Measurements from ENCODE around the gene EFCC1.
A peak's percentile ranks its signal among the peaks of the same experiment; 100 is the strongest.

Gene EFCC1

DNA sequence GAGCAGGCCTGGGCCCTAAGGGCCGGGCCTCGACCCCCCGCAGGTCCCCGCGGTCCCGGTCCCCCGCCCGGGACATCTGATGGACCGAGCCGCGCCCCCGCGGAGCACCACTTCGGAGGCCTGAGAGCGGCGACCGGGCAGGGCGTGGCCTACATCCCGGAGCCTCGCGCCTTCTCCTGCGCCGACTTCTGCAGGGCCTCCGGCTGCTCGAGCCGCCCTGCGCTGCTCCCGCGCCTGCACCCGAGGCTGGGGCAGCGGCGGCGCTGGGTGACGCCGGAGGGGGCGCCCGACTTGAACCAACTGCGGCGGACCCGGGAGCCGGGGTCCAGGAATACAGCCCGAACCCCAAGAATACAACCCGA, 44.6 kb downstream of the EFCC1 start:
- Mint-ChIP-seq H3K4me1 (no peaks in the 10 kb centered on the region), H3K4me3 (peak overlapping the region; percentile 37), H3K36me3 (no peaks in the 10 kb centered on the region), H3K9me3 (peaks cover 4% of the 10 kb centered on the region), H3K27ac (no peak overlapping the region)
- ATAC-seq, result peak; percentile 90
- DNase-seq (ENCODE audit: low spot score in 2 of 2), result no peak

DNA sequence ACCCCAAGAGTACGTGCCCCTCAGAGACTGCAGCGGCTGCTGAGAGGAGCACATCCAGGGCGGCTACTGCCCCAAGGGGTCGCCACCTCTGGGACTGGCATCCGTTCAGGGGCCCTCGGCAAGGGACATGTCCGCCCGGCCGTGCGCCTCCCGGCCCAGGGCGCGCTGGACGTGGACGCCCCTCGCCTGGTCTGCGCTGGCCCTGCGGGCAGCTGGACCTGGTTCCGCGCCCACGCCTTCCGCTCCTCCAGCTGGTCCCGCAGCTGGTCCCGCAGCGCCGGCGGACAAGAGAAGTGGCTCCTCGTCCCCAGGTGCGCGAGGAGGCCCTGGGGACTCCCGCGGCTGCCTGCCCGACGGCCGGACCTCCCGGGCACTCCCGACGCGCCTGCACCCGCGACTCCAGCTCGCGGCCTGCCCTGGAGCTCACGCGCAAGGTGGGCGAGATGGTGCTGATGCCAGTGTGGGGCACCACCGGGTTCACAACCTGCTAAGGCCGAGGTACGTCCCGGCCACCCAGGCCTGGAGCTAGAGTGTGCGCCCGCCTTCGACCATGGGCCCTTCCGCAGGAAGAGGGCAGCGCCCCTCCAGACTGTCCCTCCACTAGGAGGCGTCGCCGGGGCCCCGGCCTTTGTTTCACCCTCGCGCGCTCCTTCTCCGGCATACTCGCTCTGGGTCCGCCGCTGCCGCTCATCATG, 45.1 kb downstream of the EFCC1 start:
- no peak overlapping the region for H3K27ac Mint-ChIP-seq
- H3K36me3 Mint-ChIP-seq, result no peaks in the 10 kb centered on the region
- peak; percentile 53 for ATAC-seq
- H3K4me1 Mint-ChIP-seq, result no peaks in the 10 kb centered on the region
- H3K4me3 Mint-ChIP-seq, result peak overlapping the region; percentile 37
- no peak for DNase-seq (ENCODE audit: low spot score in 2 of 2)
- peaks cover 4% of the 10 kb centered on the region for H3K9me3 Mint-ChIP-seq

DNA sequence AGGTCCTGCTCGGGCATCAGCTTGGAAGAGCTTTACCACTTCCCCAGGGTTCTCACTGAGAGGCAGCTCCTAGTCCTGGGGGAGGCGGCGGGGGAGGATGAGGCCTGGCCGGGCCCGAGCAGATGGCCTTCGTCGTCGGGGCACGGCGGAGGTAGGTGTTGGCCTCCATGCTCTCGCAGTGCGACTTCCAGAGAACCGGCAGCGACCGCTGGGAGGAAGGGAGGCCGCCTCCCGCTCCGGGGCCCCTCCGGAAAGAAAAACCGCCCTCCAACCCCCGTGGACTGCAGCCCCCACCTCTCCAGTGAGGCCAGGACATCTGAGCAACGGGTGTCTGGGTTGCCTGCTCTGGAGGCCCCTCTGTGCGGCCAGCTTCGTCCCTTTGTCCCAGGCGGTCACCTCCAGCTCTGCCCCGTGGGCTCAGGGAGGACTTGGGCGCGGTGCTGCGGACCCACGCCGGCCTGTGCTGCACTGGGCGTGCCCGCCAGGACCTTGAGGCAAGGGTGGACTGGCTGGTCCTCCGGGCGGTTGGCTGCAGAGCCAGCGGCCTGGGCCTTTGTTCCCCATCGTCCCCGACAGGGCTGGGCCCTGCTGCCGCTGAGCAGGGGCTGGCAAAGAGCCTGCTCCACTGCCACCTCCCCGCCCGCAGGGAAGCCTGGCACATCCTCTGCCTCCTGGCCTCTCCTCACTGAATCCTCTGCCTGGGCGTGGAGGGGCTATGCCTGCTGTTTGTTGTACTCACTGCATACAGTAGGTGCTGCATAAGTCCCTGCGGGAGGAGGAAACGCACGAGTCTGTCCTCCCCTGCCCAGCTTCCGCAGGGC, 45.8 kb downstream of the EFCC1 start:
- Mint-ChIP-seq H3K4me1 (no peaks in the 10 kb centered on the region), H3K27ac (no peak overlapping the region), H3K9me3 (peaks cover 4% of the 10 kb centered on the region), H3K4me3 (peak overlapping the region; percentile 37), H3K36me3 (no peaks in the 10 kb centered on the region)
- ATAC-seq (no peak), DNase-seq (ENCODE audit: low spot score in 2 of 2) (no peak)

DNA sequence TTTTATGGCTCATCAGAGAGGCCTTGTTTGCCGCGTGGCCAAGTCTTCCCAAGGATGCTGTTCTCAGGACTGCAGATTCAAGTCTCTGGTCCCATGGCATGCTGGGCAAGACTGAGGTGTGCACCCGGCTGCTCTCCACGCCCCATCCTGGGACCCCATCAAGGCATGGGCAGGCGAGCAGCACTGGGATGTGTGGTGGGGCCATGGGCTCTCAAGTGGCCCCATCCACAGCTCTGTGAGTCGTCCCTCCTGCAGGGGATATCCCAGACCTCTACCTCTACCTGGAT, 46.4 kb downstream of the EFCC1 start:
- no peaks in the 10 kb centered on the region for H3K4me1 Mint-ChIP-seq
- H3K36me3 Mint-ChIP-seq, result no peaks in the 10 kb centered on the region
- no peak overlapping the region for H3K4me3 Mint-ChIP-seq
- peaks cover 4% of the 10 kb centered on the region for H3K9me3 Mint-ChIP-seq
- no peak overlapping the region for H3K27ac Mint-ChIP-seq
- ATAC-seq (no peak), DNase-seq (ENCODE audit: low spot score in 2 of 2) (no peak)

DNA sequence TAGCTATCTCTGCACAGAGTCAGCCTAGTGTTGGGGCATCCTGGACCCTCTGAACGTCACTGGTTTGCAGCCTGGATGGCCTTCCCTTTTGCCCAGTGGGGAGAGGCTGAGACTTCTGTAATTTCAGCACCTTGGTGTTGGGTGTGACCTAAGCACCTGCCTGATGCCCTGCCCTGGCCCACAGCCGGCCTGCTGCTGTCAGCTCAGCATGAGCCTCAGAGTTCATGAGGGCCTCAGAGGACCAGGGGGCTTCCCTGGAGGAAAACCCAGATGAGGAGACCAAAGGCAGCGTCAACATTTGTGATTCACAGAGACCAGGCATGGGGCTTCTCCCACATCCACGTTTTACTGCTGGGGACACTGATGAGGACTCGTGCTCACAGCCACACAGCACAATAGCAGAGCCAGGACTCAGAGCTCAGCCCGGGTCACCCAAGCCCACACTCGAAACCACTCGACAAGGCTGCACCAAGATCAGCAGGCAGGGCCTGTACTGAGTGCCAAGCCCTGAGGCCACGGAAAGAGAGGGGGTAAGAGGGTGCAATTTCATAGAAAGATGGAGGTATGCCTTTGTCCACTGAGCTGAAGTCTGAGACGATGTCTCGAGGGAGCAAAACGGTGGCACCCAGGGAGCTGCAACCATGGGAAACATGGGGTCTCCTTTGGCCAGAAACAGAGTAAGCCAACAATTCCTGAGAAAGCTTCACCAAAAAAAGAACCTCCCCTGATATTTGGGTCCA, 49.6 kb downstream of the EFCC1 start:
- H3K4me3 Mint-ChIP-seq, result no peak overlapping the region
- DNase-seq (ENCODE audit: low spot score in 2 of 2) (no peak), ATAC-seq (no peak)
- no peaks in the 10 kb centered on the region for H3K36me3 Mint-ChIP-seq
- H3K9me3 Mint-ChIP-seq, result peaks cover 4% of the 10 kb centered on the region
- H3K4me1 Mint-ChIP-seq, result peaks cover 7% of the 10 kb centered on the region
- no peak overlapping the region for H3K27ac Mint-ChIP-seq

DNA sequence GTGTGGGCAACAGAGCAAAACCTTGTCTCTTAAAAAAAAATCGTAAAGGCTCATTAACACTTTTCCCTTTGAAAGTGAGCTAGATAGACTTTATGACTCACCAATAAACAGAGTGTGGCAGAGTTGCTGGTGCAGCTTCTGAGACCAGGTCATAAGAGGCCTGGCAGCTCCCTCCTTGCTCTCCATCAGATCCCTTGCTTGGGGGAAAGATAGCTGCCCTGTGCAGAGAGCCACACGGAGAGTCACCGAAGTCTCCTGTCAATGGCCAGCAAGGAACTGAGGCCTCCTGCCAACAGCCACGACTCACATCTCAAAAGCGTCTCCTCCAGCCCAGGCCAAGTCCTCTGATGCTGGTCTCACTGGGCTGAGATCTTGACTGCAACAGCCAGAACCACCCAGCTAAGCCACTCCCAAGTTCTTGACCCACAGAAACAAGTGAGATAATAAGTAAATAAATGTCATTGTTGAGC, 50.8 kb downstream of the EFCC1 start:
- Mint-ChIP-seq H3K36me3 (no peaks in the 10 kb centered on the region), H3K9me3 (peaks cover 4% of the 10 kb centered on the region), H3K4me3 (no peak overlapping the region), H3K4me1 (peaks cover 7% of the 10 kb centered on the region), H3K27ac (no peak overlapping the region)
- DNase-seq (ENCODE audit: low spot score in 2 of 2) (no peak), ATAC-seq (no peak)

DNA sequence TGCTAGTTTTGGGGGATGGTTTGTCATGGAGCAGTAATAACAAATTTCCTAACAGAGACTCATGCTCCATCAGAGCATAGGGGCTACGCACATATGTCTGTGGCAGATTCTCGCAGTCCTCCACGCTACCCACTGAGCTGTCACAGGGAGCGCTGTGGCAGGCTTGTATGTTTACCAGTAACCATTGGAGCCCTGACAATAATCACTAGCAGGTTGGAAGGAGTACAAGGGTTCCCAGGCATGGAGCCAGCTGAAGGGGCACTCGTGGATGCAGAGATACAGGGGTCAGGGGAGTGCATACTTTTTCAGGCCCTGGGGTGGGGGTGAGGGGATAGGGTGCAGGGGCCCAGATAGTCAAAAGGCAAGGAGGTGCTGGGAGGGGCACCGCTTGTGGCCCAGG, 51.6 kb downstream of the EFCC1 start:
- H3K9me3 Mint-ChIP-seq, result peaks cover 4% of the 10 kb centered on the region
- DNase-seq (ENCODE audit: low spot score in 2 of 2) (no peak), ATAC-seq (no peak)
- no peaks in the 10 kb centered on the region for H3K36me3 Mint-ChIP-seq
- H3K4me3 Mint-ChIP-seq, result no peak overlapping the region
- H3K4me1 Mint-ChIP-seq, result peaks cover 7% of the 10 kb centered on the region
- H3K27ac Mint-ChIP-seq, result peak overlapping the region; percentile 66

- no peak overlapping the region for H3K4me3 Mint-ChIP-seq
- H3K36me3 Mint-ChIP-seq, result no peaks in the 10 kb centered on the region
- DNase-seq (ENCODE audit: low spot score in 2 of 2) (no peak), ATAC-seq (no peak)
- H3K9me3 Mint-ChIP-seq, result no peaks in the 10 kb centered on the region
- no peak overlapping the region for H3K27ac Mint-ChIP-seq
- H3K4me1 Mint-ChIP-seq, result peaks cover 7% of the 10 kb centered on the region
Measured at GRCh38 chr3:129054605-129055104, 53.6 kb downstream of the EFCC1 start.

GRCh38 chr3:129056451-129057173, 55.5 kb downstream of the EFCC1 start:
- Mint-ChIP-seq H3K27ac (no peak overlapping the region), H3K4me1 (peaks cover 7% of the 10 kb centered on the region), H3K36me3 (no peaks in the 10 kb centered on the region), H3K9me3 (no peaks in the 10 kb centered on the region), H3K4me3 (no peak overlapping the region)
- no peak for DNase-seq (ENCODE audit: low spot score in 2 of 2)
- no peak for ATAC-seq

DNA sequence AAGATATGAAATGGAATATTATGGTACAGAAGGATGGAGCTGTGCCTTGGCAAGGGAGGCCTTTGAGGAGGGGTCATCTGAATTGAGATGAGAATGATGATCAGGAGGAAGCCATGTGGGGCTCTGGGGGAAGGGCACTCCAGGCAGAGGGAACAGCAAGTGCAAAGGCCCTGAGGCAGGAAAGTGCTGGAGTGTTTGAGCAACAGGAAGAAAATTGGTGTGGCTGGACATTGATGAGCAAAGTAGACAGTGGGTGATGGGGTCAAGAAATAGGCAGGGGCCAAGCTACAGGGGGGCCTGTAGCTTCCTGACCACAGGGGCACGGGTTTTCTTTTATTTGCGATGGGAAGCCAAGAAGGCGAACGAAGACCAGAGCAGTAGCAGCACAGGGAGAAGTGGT, 56.1 kb downstream of the EFCC1 start:
- H3K4me3 Mint-ChIP-seq, result no peak overlapping the region
- H3K9me3 Mint-ChIP-seq, result no peaks in the 10 kb centered on the region
- H3K36me3 Mint-ChIP-seq, result no peaks in the 10 kb centered on the region
- ATAC-seq (no peak), DNase-seq (ENCODE audit: low spot score in 2 of 2) (no peak)
- peaks cover 7% of the 10 kb centered on the region for H3K4me1 Mint-ChIP-seq
- no peak overlapping the region for H3K27ac Mint-ChIP-seq

- H3K27ac Mint-ChIP-seq, result no peak overlapping the region
- H3K4me3 Mint-ChIP-seq, result no peak overlapping the region
- no peaks in the 10 kb centered on the region for H3K9me3 Mint-ChIP-seq
- H3K36me3 Mint-ChIP-seq, result no peaks in the 10 kb centered on the region
- H3K4me1 Mint-ChIP-seq, result peaks cover 3% of the 10 kb centered on the region
- DNase-seq (ENCODE audit: low spot score in 2 of 2) (no peak), ATAC-seq (peak; percentile 40)
Measured at GRCh38 chr3:129058441-129059200, 57.5 kb downstream of the EFCC1 start.

GRCh38 chr3:129059311-129059958, 58.3 kb downstream of the EFCC1 start:
- Mint-ChIP-seq H3K4me1 (no peaks in the 10 kb centered on the region), H3K4me3 (no peak overlapping the region), H3K9me3 (no peaks in the 10 kb centered on the region), H3K27ac (no peak overlapping the region), H3K36me3 (no peaks in the 10 kb centered on the region)
- ATAC-seq (no peak), DNase-seq (ENCODE audit: low spot score in 2 of 2) (no peak)

GRCh38 chr3:129060276-129061022, 59.3 kb downstream of the EFCC1 start, which contains the start of gene GP9:
GP9 (plus strand) TSS chr3:129060779; CDS start chr3:129061740, 961 bp downstream.
- DNase-seq (ENCODE audit: low spot score in 2 of 2) (no peak), ATAC-seq (peak; percentile 56)
- no peaks in the 10 kb centered on the region for H3K9me3 Mint-ChIP-seq
- H3K27ac Mint-ChIP-seq, result no peak within 1 kb of the TSS
- H3K4me3 Mint-ChIP-seq, result no peak within 1 kb of the TSS
- no peaks in the 10 kb centered on the region for H3K4me1 Mint-ChIP-seq
- H3K36me3 Mint-ChIP-seq, result no peaks in the 10 kb centered on the region
